HG02588 (cell line): Measurements from ENCODE around the gene RELL2.
"Not testable (repeated sequence)": the region's sequence is repeated elsewhere in the genome, so short reads cannot be mapped to it uniquely, and the experiment has no call there.

Source experiments
- ATAC-seq: cut with Tn5 transposase; IDR thresholded peaks from one replicate; pipeline ENCODE4 v1.9.1; 2021; ENCODE audit warnings: mild to moderate bottlenecking, moderate library complexity; ENCODE audit not compliant: unreplicated experiment

The RELL2 gene

GRCh38 chr5:141636413-141637122 lies at the start of gene RELL2, which contains the start of gene HDAC3:
TSS of gene RELL2 (plus strand) at chr5:141636997. CDS start at chr5:141638226, 1,229 bp downstream.
TSS of gene HDAC3 (minus strand) at chr5:141636849. CDS start at chr5:141636790, 59 bp downstream.
- peak; percentile 78 for ATAC-seq

GRCh38 chr5:141590127-141590526 lies 46.7 kb upstream of the RELL2 start:
- no peak for ATAC-seq

- no peak for ATAC-seq
Observed at GRCh38 chr5:141596867-141597266, 39.9 kb upstream of the RELL2 start.

- no peak for ATAC-seq
Observed at GRCh38 chr5:141597394-141597793, 39.4 kb upstream of the RELL2 start.

GRCh38 chr5:141597814-141598213 lies 39.0 kb upstream of the RELL2 start:
- no peak for ATAC-seq

GRCh38 chr5:141598391-141599345 lies 38.1 kb upstream of the RELL2 start:
- ATAC-seq, result no peak

- no peak for ATAC-seq
Observed at GRCh38 chr5:141602606-141603005, 34.2 kb upstream of the RELL2 start.

GRCh38 chr5:141603923-141604717 lies 32.7 kb upstream of the RELL2 start:
- no peak for ATAC-seq

- ATAC-seq, result peak; percentile 97
Observed at GRCh38 chr5:141605523-141606277, 31.1 kb upstream of the RELL2 start.

- ATAC-seq, result no peak
Observed at GRCh38 chr5:141608046-141608445, 28.8 kb upstream of the RELL2 start.

GRCh38 chr5:141608557-141608956 lies 28.2 kb upstream of the RELL2 start:
- no peak for ATAC-seq

- ATAC-seq, result no peak
Observed at GRCh38 chr5:141609044-141609443, 27.8 kb upstream of the RELL2 start.

- ATAC-seq, result not testable (repeated sequence)
Observed at GRCh38 chr5:141609921-141610320, 26.9 kb upstream of the RELL2 start.

GRCh38 chr5:141611289-141611688 lies 25.5 kb upstream of the RELL2 start:
- ATAC-seq, result no peak

GRCh38 chr5:141613344-141613743 lies 23.5 kb upstream of the RELL2 start:
- no peak for ATAC-seq

- no peak for ATAC-seq
Observed at GRCh38 chr5:141615991-141616720, 20.6 kb upstream of the RELL2 start.

- ATAC-seq, result no peak
Observed at GRCh38 chr5:141617128-141617527, 19.7 kb upstream of the RELL2 start.

- ATAC-seq, result no peak
Observed at GRCh38 chr5:141617682-141618029, 19.1 kb upstream of the RELL2 start.

- ATAC-seq, result peak; percentile 27
Observed at GRCh38 chr5:141618030-141618803, 18.6 kb upstream of the RELL2 start.
